Colonic mucosa (tissue), 4 donors: ENCODE measurements around the gene SLC35F4. TPM values are rescaled to one million over a fixed set of nuclear protein-coding genes. Genes with fewer than 3 reads are reported as not detected.

Source experiments
- DNase-seq: peaks from one replicate; pipeline ENCODE4 v3.0.0-alpha.2; 2020
- H3K27ac ChIP-seq: fragments of 200-600 bp; one replicate; pipeline ENCODE4 v1.8.0; 2021
- H3K27me3 ChIP-seq: fragments of 200-600 bp; one replicate; pipeline ENCODE4 v1.8.0; 2021
- H3K36me3 ChIP-seq: fragments of 200-600 bp; one replicate; pipeline ENCODE4 v1.8.0; 2021
- H3K4me1 ChIP-seq: fragments of 200-600 bp; one replicate; pipeline ENCODE4 v1.8.0; 2021; ENCODE audit warnings: mild to moderate bottlenecking
- H3K4me3 ChIP-seq: fragments of 200-600 bp; one replicate; pipeline ENCODE4 v1.8.0; 2021
- H3K9ac ChIP-seq, 2 donors: one replicate each; pipeline ENCODE4 v1.7.0; 2013; ENCODE audit warnings: control low read depth in 2 of 2, low read depth in 2 of 2, low read length in 2 of 2
- H3K9me3 ChIP-seq: fragments of 200-600 bp; one replicate; pipeline ENCODE4 v1.8.0; 2021
- intact Hi-C: fragments of 100-400 bp; cut with DNase I; formaldehyde crosslinking; loops from one replicate; pipeline ENCODE4 v1.14.1; 2022
- total RNA-seq, 2 donors: library from RNA; stranded (reverse); fragmentation: NEBNext Ultra II Directional in 1 of 2; extraction: Animal tissue kit (Norgen Biotek cat#: 25700) in 1 of 2; gene quantifications; one replicate each; pipeline ENCODE4 v1.2.1, GENCODE V29; 2021
- TF ChIP-seq, protein P1 (sequence below): fragments of 200-600 bp; IDR thresholded peaks from one replicate; pipeline ENCODE4 v1.8.0; 2022; ENCODE audit warnings: antibody characterized with exemption, mild to moderate bottlenecking
- donor health status: healthy.
- donor health status: DM: no; HTN: no; CAD: no.
- donor health status: DM: no; HTN: no; CAD: no.

The SLC35F4 gene
- total RNA-seq, 2 donors from 2014 or later, result not detected

DNA sequence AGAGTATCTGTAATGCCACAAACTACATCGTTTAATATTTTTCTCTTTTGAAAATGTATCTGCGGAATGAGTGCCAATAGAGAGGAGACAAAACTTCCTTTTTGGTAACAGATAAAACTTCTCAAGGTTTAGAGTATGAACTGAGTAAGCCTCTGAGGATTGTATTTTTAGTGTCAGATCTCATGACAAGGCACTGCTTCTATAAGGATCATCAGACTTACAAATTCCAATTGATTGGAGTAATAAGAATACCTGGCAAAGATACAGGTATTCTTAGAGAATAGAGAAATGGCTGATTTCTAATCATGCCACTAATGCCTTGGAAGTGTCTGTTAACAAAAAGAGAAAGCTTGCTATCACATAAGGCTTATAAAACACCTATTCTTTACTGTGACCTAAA lies 45.3 kb downstream of the SLC35F4 start:
- TF ChIP-seq, protein P1, sequence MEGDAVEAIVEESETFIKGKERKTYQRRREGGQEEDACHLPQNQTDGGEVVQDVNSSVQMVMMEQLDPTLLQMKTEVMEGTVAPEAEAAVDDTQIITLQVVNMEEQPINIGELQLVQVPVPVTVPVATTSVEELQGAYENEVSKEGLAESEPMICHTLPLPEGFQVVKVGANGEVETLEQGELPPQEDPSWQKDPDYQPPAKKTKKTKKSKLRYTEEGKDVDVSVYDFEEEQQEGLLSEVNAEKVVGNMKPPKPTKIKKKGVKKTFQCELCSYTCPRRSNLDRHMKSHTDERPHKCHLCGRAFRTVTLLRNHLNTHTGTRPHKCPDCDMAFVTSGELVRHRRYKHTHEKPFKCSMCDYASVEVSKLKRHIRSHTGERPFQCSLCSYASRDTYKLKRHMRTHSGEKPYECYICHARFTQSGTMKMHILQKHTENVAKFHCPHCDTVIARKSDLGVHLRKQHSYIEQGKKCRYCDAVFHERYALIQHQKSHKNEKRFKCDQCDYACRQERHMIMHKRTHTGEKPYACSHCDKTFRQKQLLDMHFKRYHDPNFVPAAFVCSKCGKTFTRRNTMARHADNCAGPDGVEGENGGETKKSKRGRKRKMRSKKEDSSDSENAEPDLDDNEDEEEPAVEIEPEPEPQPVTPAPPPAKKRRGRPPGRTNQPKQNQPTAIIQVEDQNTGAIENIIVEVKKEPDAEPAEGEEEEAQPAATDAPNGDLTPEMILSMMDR, result no peak
- Histone ChIP-seq H3K27me3 (no peaks in the 10 kb centered on the region), H3K27ac (no peak overlapping the region), H3K9me3 (no peaks in the 10 kb centered on the region), H3K4me3 (no peak overlapping the region), H3K4me1 (no peaks in the 10 kb centered on the region), H3K9ac (no peak overlapping the region), H3K36me3 (no peaks in the 10 kb centered on the region)
- no peak for DNase-seq
- intact Hi-C loops, result no loop called here

DNA sequence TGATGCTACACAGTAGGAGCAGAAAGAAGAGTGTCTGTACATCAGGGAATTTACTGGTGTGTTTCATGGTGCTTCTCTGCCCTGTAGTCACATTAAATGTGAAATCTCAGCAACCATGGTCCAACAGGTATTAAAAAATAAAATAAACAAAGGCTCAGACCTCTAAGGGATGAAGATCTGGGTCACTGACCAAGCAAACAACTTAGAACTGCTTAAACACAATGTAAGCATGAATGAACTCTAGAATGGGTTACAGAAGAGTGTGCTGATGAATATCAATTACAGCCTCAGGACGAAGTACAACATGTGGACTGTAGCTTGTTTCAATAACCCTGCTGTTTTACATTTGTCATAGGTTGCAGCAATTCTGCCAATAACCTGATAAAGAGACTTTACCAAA lies 47.4 kb downstream of the SLC35F4 start:
- Histone ChIP-seq H3K27me3 (no peaks in the 10 kb centered on the region), H3K9me3 (no peaks in the 10 kb centered on the region), H3K27ac (no peak overlapping the region), H3K4me3 (no peak overlapping the region), H3K9ac (no peak overlapping the region), H3K36me3 (no peaks in the 10 kb centered on the region), H3K4me1 (no peaks in the 10 kb centered on the region)
- no peak for DNase-seq
- TF ChIP-seq, protein P1, result no peak
- intact Hi-C loops, result no loop called here

DNA sequence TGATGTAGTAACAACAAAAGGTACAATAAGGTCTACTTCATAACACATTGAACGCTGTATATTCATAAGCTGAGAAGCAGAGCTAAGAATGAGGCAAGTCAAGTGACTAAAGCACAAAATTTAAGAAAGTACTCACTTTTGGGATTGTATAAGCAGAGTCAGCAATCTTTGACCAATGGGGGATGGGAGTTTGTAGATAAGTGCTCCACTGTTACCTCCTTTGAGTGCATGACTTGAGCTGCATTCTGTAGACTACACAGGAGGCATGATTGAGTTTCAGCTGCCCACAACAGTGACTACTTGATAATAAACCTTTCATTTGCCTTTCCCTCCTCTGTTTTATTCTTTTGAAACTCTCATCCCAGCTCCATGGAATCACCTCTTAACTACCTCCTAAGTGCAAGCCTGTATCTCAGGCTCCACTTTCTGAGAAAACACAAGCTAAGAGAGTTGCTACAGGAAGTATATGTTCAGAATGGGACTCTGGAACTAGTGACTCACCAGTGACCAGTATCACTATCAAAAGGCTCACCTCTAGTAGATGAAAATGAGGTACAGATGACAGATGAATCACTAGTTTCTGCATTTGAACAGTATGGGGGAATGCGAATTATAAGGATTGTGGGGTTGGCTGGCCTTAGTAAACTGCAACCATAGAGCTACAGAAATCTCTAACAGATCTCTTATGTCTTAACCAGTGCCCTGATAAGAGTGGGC lies 49.2 kb downstream of the SLC35F4 start:
- TF ChIP-seq, protein P1, result no peak
- Histone ChIP-seq H3K9me3 (no peaks in the 10 kb centered on the region), H3K27ac (no peak overlapping the region), H3K36me3 (no peaks in the 10 kb centered on the region), H3K9ac (no peak overlapping the region), H3K4me1 (no peaks in the 10 kb centered on the region), H3K4me3 (no peak overlapping the region), H3K27me3 (no peaks in the 10 kb centered on the region)
- intact Hi-C loops, result no loop called here
- no peak for DNase-seq

DNA sequence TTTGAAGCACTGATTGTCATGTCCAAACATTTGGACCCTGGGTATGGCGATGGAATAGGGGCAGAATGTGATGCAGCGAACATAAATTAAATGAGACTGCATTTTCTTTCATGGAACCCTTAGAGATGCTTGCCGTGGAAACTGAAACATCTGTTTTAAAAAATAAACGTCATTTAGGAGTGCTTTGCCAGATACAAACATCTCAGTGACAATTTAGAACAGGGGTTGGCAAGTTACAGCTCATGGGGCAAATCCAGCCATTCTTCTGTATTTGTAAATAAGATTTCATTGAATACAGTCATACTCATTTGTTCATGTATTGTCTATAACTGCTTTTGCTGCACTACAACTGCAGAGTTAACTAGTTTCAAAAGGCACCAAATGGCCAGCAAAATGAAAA lies 51.2 kb downstream of the SLC35F4 start:
- TF ChIP-seq, protein P1, result no peak
- H3K4me3 ChIP-seq, result no peak overlapping the region
- H3K27ac ChIP-seq, result no peak overlapping the region
- intact Hi-C loops, result no loop called here
- no peaks in the 10 kb centered on the region for H3K27me3 ChIP-seq
- H3K9ac ChIP-seq, result no peak overlapping the region
- DNase-seq, result no peak
- no peaks in the 10 kb centered on the region for H3K9me3 ChIP-seq
- no peaks in the 10 kb centered on the region for H3K4me1 ChIP-seq
- no peaks in the 10 kb centered on the region for H3K36me3 ChIP-seq

DNA sequence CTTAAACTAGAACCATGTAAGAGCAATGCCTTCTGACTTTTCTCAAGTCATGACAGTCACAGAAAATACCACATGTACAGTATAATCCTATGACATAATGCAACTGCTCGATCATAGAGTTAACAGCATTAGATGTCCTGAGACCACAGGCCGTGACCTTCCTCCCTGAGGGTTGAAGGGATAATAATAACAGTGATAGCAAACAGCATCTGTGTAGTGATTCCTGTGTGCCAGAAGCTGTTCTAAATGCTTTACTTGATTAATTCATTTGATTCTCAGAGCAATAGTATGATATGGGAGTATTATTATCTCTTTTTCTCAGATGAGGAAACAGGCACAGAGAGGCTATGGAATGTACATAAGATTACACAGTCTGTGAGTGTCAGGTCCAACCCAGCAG lies 53.2 kb downstream of the SLC35F4 start:
- H3K36me3 ChIP-seq, result no peaks in the 10 kb centered on the region
- H3K27me3 ChIP-seq, result no peaks in the 10 kb centered on the region
- intact Hi-C loops, result no loop called here

More for the DNA sequence above, 53.2 kb downstream of the SLC35F4 start:
- Histone ChIP-seq H3K4me3 (no peak overlapping the region), H3K9me3 (no peaks in the 10 kb centered on the region), H3K4me1 (no peaks in the 10 kb centered on the region), H3K27ac (no peak overlapping the region), H3K9ac (no peak overlapping the region)
- DNase-seq, result no peak
- TF ChIP-seq, protein P1, result no peak
